ENCODE data around the gene ATP8B3. TPM values are rescaled to one million over a fixed set of nuclear protein-coding genes. Genes with fewer than 3 reads are reported as not detected.

Gene ATP8B3
- total RNA-seq, 2 donors from 2014 or later = 2.3 to 2.8 TPM

- H3K4me3 Mint-ChIP-seq = no peak overlapping the region
- ATAC-seq (peak in 1 of 2 donors; percentile 47), DNase-seq (ENCODE audit: low spot score) (no peak)
- no peaks in the 10 kb centered on the region for H3K36me3 Mint-ChIP-seq
- H3K9me3 Mint-ChIP-seq = no peaks in the 10 kb centered on the region
- peaks cover 0 to 5% of the 10 kb centered on the region in 2 donors for H3K4me1 Mint-ChIP-seq (ENCODE audit: low read depth in 2 of 2)
- no peak overlapping the region for H3K27ac Mint-ChIP-seq
- peaks cover 7% of the 10 kb centered on the region in 2 donors for H3K27me3 Mint-ChIP-seq
These were observed 64.6 kb downstream of the ATP8B3 start for GRCh38 chr19:1747285-1748114.

- Mint-ChIP-seq H3K4me3 (no peak overlapping the region), H3K27ac (no peak overlapping the region), H3K9me3 (no peaks in the 10 kb centered on the region), H3K36me3 (no peaks in the 10 kb centered on the region), H3K27me3 (peaks cover 7 to 9% of the 10 kb centered on the region in 2 donors), H3K4me1 (ENCODE audit: low read depth in 2 of 2) (peaks cover 0 to 5% of the 10 kb centered on the region in 2 donors)
- DNase-seq (ENCODE audit: low spot score) (no peak), ATAC-seq (no peak)
These were observed 65.4 kb downstream of the ATP8B3 start for GRCh38 chr19:1746401-1747284.

GRCh38 chr19:1745589-1746031 is 66.5 kb downstream of the ATP8B3 start:
- DNase-seq (ENCODE audit: low spot score) (no peak), ATAC-seq (no peak)
- H3K27ac Mint-ChIP-seq = no peak overlapping the region
- peaks cover 0 to 5% of the 10 kb centered on the region in 2 donors for H3K4me1 Mint-ChIP-seq (ENCODE audit: low read depth in 2 of 2)
- no peak overlapping the region for H3K4me3 Mint-ChIP-seq
- H3K9me3 Mint-ChIP-seq = no peaks in the 10 kb centered on the region
- peaks cover 7 to 11% of the 10 kb centered on the region in 2 donors for H3K27me3 Mint-ChIP-seq
- H3K36me3 Mint-ChIP-seq = no peaks in the 10 kb centered on the region

GRCh38 chr19:1744822-1745563 is 67.1 kb downstream of the ATP8B3 start:
- peaks cover 2 to 11% of the 10 kb centered on the region in 2 donors for H3K27me3 Mint-ChIP-seq
- DNase-seq (ENCODE audit: low spot score) (no peak), ATAC-seq (no peak)
- H3K36me3 Mint-ChIP-seq = no peaks in the 10 kb centered on the region
- peaks cover 0 to 5% of the 10 kb centered on the region in 2 donors for H3K4me1 Mint-ChIP-seq (ENCODE audit: low read depth in 2 of 2)
- no peak overlapping the region for H3K4me3 Mint-ChIP-seq
- H3K9me3 Mint-ChIP-seq = no peaks in the 10 kb centered on the region
- no peak overlapping the region for H3K27ac Mint-ChIP-seq

- Mint-ChIP-seq H3K27me3 (peaks cover 0 to 11% of the 10 kb centered on the region in 2 donors), H3K4me3 (no peak overlapping the region), H3K27ac (no peak overlapping the region), H3K9me3 (no peaks in the 10 kb centered on the region), H3K4me1 (ENCODE audit: low read depth in 2 of 2) (peaks cover 0 to 5% of the 10 kb centered on the region in 2 donors), H3K36me3 (no peaks in the 10 kb centered on the region)
- ATAC-seq (no peak), DNase-seq (ENCODE audit: low spot score) (no peak)
These were observed 67.9 kb downstream of the ATP8B3 start for GRCh38 chr19:1744133-1744665.

- no peak for DNase-seq (ENCODE audit: low spot score)
- Mint-ChIP-seq H3K27me3 (peaks cover 0 to 11% of the 10 kb centered on the region in 2 donors), H3K9me3 (no peaks in the 10 kb centered on the region), H3K27ac (no peak overlapping the region), H3K4me1 (ENCODE audit: low read depth in 2 of 2) (peaks cover 0 to 5% of the 10 kb centered on the region in 2 donors), H3K36me3 (no peaks in the 10 kb centered on the region), H3K4me3 (no peak overlapping the region)
- no peak for ATAC-seq
These were observed 68.9 kb downstream of the ATP8B3 start for GRCh38 chr19:1742989-1743696.

- Mint-ChIP-seq H3K27me3 (peaks cover 6 to 16% of the 10 kb centered on the region in 2 donors), H3K4me1 (ENCODE audit: low read depth in 2 of 2) (no peaks in the 10 kb centered on the region), H3K4me3 (no peak overlapping the region), H3K36me3 (no peaks in the 10 kb centered on the region), H3K9me3 (no peaks in the 10 kb centered on the region), H3K27ac (no peak overlapping the region)
- DNase-seq (ENCODE audit: low spot score) (no peak), ATAC-seq (no peak)
These were observed 72.0 kb downstream of the ATP8B3 start for GRCh38 chr19:1739960-1740629.

- H3K4me3 Mint-ChIP-seq = no peak overlapping the region
These were observed 75.1 kb downstream of the ATP8B3 start for GRCh38 chr19:1736927-1737326.

GRCh38 chr19:1736280-1736679 is 75.8 kb downstream of the ATP8B3 start:
- no peaks in the 10 kb centered on the region for H3K9me3 Mint-ChIP-seq
- no peaks in the 10 kb centered on the region for H3K36me3 Mint-ChIP-seq
- peaks cover 13 to 17% of the 10 kb centered on the region in 2 donors for H3K27me3 Mint-ChIP-seq
- H3K4me1 Mint-ChIP-seq (ENCODE audit: low read depth in 2 of 2) = no peaks in the 10 kb centered on the region
- no peak overlapping the region for H3K27ac Mint-ChIP-seq
- no peak overlapping the region for H3K4me3 Mint-ChIP-seq
- DNase-seq (ENCODE audit: low spot score) (peak; percentile 12), ATAC-seq (no peak)

More at GRCh38 chr19:1736927-1737326, 75.1 kb downstream of the ATP8B3 start:
- Mint-ChIP-seq H3K36me3 (no peaks in the 10 kb centered on the region), H3K9me3 (no peaks in the 10 kb centered on the region), H3K27me3 (peaks cover 13 to 20% of the 10 kb centered on the region in 2 donors), H3K27ac (no peak overlapping the region), H3K4me1 (ENCODE audit: low read depth in 2 of 2) (no peaks in the 10 kb centered on the region)
- ATAC-seq (no peak), DNase-seq (ENCODE audit: low spot score) (peak; percentile 51)

- Mint-ChIP-seq H3K9me3 (no peaks in the 10 kb centered on the region), H3K27ac (no peak overlapping the region), H3K4me3 (no peak overlapping the region), H3K4me1 (ENCODE audit: low read depth in 2 of 2) (no peaks in the 10 kb centered on the region), H3K27me3 (peaks cover 13 to 14% of the 10 kb centered on the region in 2 donors), H3K36me3 (no peaks in the 10 kb centered on the region)
- DNase-seq (ENCODE audit: low spot score) (peak; percentile 44), ATAC-seq (no peak)
These were observed 77.6 kb downstream of the ATP8B3 start for GRCh38 chr19:1734321-1734966.

Data from natural killer cell treated with Interleukin-12 subunit alpha and Interleukin-12 subunit beta and Interleukin-15 and Interleukin-18, amount 100 ng/mL, for 72 hours (primary cell).